HG02973 (cell line): ENCODE measurements around the gene NDOR1.
"Not testable (repeated sequence)": the region's sequence is repeated elsewhere in the genome, so short reads cannot be mapped to it uniquely, and the experiment has no call there.

Experiments used
- ATAC-seq: cut with Tn5 transposase; IDR thresholded peaks from one replicate; pipeline ENCODE4 v1.9.1; 2021; ENCODE audit warnings: moderate library complexity; ENCODE audit not compliant: unreplicated experiment

NDOR1 gene

GRCh38 chr9:137256362-137256761, 50.9 kb downstream of the NDOR1 start:
- no peak for ATAC-seq

GRCh38 chr9:137256856-137257255, 51.4 kb downstream of the NDOR1 start:
- no peak for ATAC-seq

GRCh38 chr9:137262173-137262908, 56.8 kb downstream of the NDOR1 start:
- not testable (repeated sequence) for ATAC-seq

- no peak for ATAC-seq
Measured at GRCh38 chr9:137262909-137263285, 57.4 kb downstream of the NDOR1 start.

- no peak for ATAC-seq
Measured at GRCh38 chr9:137263506-137263905, 58.0 kb downstream of the NDOR1 start.

- no peak for ATAC-seq
Measured at GRCh38 chr9:137264067-137264466, 58.6 kb downstream of the NDOR1 start.

- ATAC-seq: no peak
Measured at GRCh38 chr9:137265496-137266161, 60.1 kb downstream of the NDOR1 start.

- no peak for ATAC-seq
Measured at GRCh38 chr9:137266162-137266527, 60.6 kb downstream of the NDOR1 start.
